ENCODE results near the gene FILIP1.

FILIP1 gene

GRCh38 chr6:75307364-75308004, 186.1 kb downstream of the FILIP1 start:
- no peak overlapping the region for H2AK5ac ChIP-seq (ENCODE audit: low read depth, low read length)
- no peaks in the 10 kb centered on the region for H3K27me3 ChIP-seq (ENCODE audit: control insufficient read depth in 3 of 3, insufficient read depth in 3 of 3, low read depth in 1 of 3, low read length in 3 of 3)
- peaks cover 2 to 6% of the 10 kb centered on the region in 2 donors for H3K4me1 ChIP-seq (ENCODE audit: control insufficient read depth in 2 of 2, insufficient read depth in 1 of 2, low read depth in 1 of 2, low read length in 2 of 2)
- no peak overlapping the region for H3K18ac ChIP-seq (ENCODE audit: low read length)
- no peak overlapping the region for H2BK15ac ChIP-seq (ENCODE audit: low read length)
- no peaks in the 10 kb centered on the region for H3K79me1 ChIP-seq (ENCODE audit: low read depth, low read length)
- DNase-seq (ENCODE audit: low spot score): no peak
- H3K4me2 ChIP-seq (ENCODE audit: insufficient read depth, low read length, poor library complexity, severe bottlenecking): no peak overlapping the region
- no peak overlapping the region for H3K4ac ChIP-seq (ENCODE audit: low read length)
- no peak overlapping the region for H2BK12ac ChIP-seq (ENCODE audit: low read length)
- no peak overlapping the region for H4K91ac ChIP-seq (ENCODE audit: low read depth, low read length, poor library complexity)
- no peak overlapping the region for H3K4me3 ChIP-seq (ENCODE audit: low read length in 2 of 2)
- H3K9me3 ChIP-seq (replicated peaks in 1 of 2; ENCODE audit: control insufficient read depth in 2 of 2, insufficient read depth in 1 of 2, low read depth in 1 of 2, low read length in 2 of 2): no peaks in the 10 kb centered on the region
- no peak overlapping the region for H2AFZ ChIP-seq (ENCODE audit: low read length)
- no peak overlapping the region for H2BK120ac ChIP-seq (ENCODE audit: low read depth, low read length)
- H3K23ac ChIP-seq (ENCODE audit: low read depth, low read length, poor library complexity): no peak overlapping the region
- H3K27ac ChIP-seq (replicated peaks; ENCODE audit: low read length): no peak overlapping the region
- H3K36me3 ChIP-seq (replicated peaks in 1 of 2; ENCODE audit: control insufficient read depth in 2 of 2, insufficient read depth in 2 of 2, low read length in 2 of 2): peaks cover 0 to 2% of the 10 kb centered on the region in 2 donors
- no peak overlapping the region for H2BK5ac ChIP-seq (ENCODE audit: low read length)
- H3K14ac ChIP-seq (ENCODE audit: low read length): no peak overlapping the region
- WGBS, 2 donors (ENCODE audit: extremely low coverage in 2 of 2, insufficient read length in 2 of 2, insufficient replicate concordance in 1 of 2): no CpG with 5 or more reads among the region's 2 CpGs
- H3K9ac ChIP-seq (ENCODE audit: low read depth, low read length, poor library complexity): no peak overlapping the region
- H4K8ac ChIP-seq (ENCODE audit: low read depth, low read length): no peak overlapping the region

GRCh38 chr6:75306064-75306463, 187.5 kb downstream of the FILIP1 start:
- Histone ChIP-seq H2BK120ac (ENCODE audit: low read depth, low read length) (no peak overlapping the region), H3K9ac (ENCODE audit: low read depth, low read length, poor library complexity) (no peak overlapping the region), H3K4me2 (ENCODE audit: insufficient read depth, low read length, poor library complexity, severe bottlenecking) (no peak overlapping the region), H3K27me3 (ENCODE audit: control insufficient read depth in 3 of 3, insufficient read depth in 3 of 3, low read depth in 1 of 3, low read length in 3 of 3) (no peaks in the 10 kb centered on the region), H3K4me1 (ENCODE audit: control insufficient read depth in 2 of 2, insufficient read depth in 1 of 2, low read depth in 1 of 2, low read length in 2 of 2) (peaks cover 2 to 6% of the 10 kb centered on the region in 2 donors), H2AFZ (ENCODE audit: low read length) (no peak overlapping the region), H3K79me1 (ENCODE audit: low read depth, low read length) (no peaks in the 10 kb centered on the region), H2BK12ac (ENCODE audit: low read length) (no peak overlapping the region), H2AK5ac (ENCODE audit: low read depth, low read length) (no peak overlapping the region), H3K9me3 (replicated peaks in 1 of 2; ENCODE audit: control insufficient read depth in 2 of 2, insufficient read depth in 1 of 2, low read depth in 1 of 2, low read length in 2 of 2) (no peaks in the 10 kb centered on the region), H3K18ac (ENCODE audit: low read length) (no peak overlapping the region), H3K36me3 (replicated peaks in 1 of 2; ENCODE audit: control insufficient read depth in 2 of 2, insufficient read depth in 2 of 2, low read length in 2 of 2) (no peaks in the 10 kb centered on the region), H3K23ac (ENCODE audit: low read depth, low read length, poor library complexity) (no peak overlapping the region), H3K4me3 (ENCODE audit: low read length in 2 of 2) (no peak overlapping the region), H4K8ac (ENCODE audit: low read depth, low read length) (no peak overlapping the region), H3K4ac (ENCODE audit: low read length) (no peak overlapping the region), H2BK5ac (ENCODE audit: low read length) (no peak overlapping the region), H3K27ac (replicated peaks; ENCODE audit: low read length) (no peak overlapping the region), H2BK15ac (ENCODE audit: low read length) (no peak overlapping the region), H3K14ac (ENCODE audit: low read length) (no peak overlapping the region), H4K91ac (ENCODE audit: low read depth, low read length, poor library complexity) (no peak overlapping the region)
- WGBS, 2 donors (ENCODE audit: extremely low coverage in 2 of 2, insufficient read length in 2 of 2, insufficient replicate concordance in 1 of 2): no CpG with 5 or more reads among the region's 3 CpGs
- no peak for DNase-seq (ENCODE audit: low spot score)

- no peaks in the 10 kb centered on the region for H3K27me3 ChIP-seq (ENCODE audit: control insufficient read depth in 3 of 3, insufficient read depth in 3 of 3, low read depth in 1 of 3, low read length in 3 of 3)
- peaks cover 2 to 6% of the 10 kb centered on the region in 2 donors for H3K4me1 ChIP-seq (ENCODE audit: control insufficient read depth in 2 of 2, insufficient read depth in 1 of 2, low read depth in 1 of 2, low read length in 2 of 2)
- no CpG with 5 or more reads among the region's 5 CpGs for WGBS, 2 donors (ENCODE audit: extremely low coverage in 2 of 2, insufficient read length in 2 of 2, insufficient replicate concordance in 1 of 2)
Observed at GRCh38 chr6:75305573-75305972, 188.0 kb downstream of the FILIP1 start.

GRCh38 chr6:75302280-75302679, 191.3 kb downstream of the FILIP1 start:
- Histone ChIP-seq H3K14ac (ENCODE audit: low read length) (no peak overlapping the region), H3K4me3 (ENCODE audit: low read length in 2 of 2) (no peak overlapping the region), H4K8ac (ENCODE audit: low read depth, low read length) (no peak overlapping the region), H3K27me3 (ENCODE audit: control insufficient read depth in 3 of 3, insufficient read depth in 3 of 3, low read depth in 1 of 3, low read length in 3 of 3) (no peaks in the 10 kb centered on the region), H3K36me3 (replicated peaks in 1 of 2; ENCODE audit: control insufficient read depth in 2 of 2, insufficient read depth in 2 of 2, low read length in 2 of 2) (no peaks in the 10 kb centered on the region), H3K18ac (ENCODE audit: low read length) (no peak overlapping the region), H2AK5ac (ENCODE audit: low read depth, low read length) (no peak overlapping the region), H2BK120ac (ENCODE audit: low read depth, low read length) (no peak overlapping the region), H3K23ac (ENCODE audit: low read depth, low read length, poor library complexity) (no peak overlapping the region), H3K27ac (replicated peaks; ENCODE audit: low read length) (no peak overlapping the region), H3K79me1 (ENCODE audit: low read depth, low read length) (no peaks in the 10 kb centered on the region), H2AFZ (ENCODE audit: low read length) (no peak overlapping the region), H3K4me1 (ENCODE audit: control insufficient read depth in 2 of 2, insufficient read depth in 1 of 2, low read depth in 1 of 2, low read length in 2 of 2) (peaks cover 0 to 4% of the 10 kb centered on the region in 2 donors), H4K91ac (ENCODE audit: low read depth, low read length, poor library complexity) (no peak overlapping the region), H2BK5ac (ENCODE audit: low read length) (no peak overlapping the region), H2BK15ac (ENCODE audit: low read length) (no peak overlapping the region), H3K4ac (ENCODE audit: low read length) (no peak overlapping the region), H3K4me2 (ENCODE audit: insufficient read depth, low read length, poor library complexity, severe bottlenecking) (no peak overlapping the region), H2BK12ac (ENCODE audit: low read length) (no peak overlapping the region), H3K9me3 (replicated peaks in 1 of 2; ENCODE audit: control insufficient read depth in 2 of 2, insufficient read depth in 1 of 2, low read depth in 1 of 2, low read length in 2 of 2) (no peaks in the 10 kb centered on the region), H3K9ac (ENCODE audit: low read depth, low read length, poor library complexity) (no peak overlapping the region)
- no peak for DNase-seq (ENCODE audit: low spot score)
- no CpG with 5 or more reads among the region's 3 CpGs for WGBS, 2 donors (ENCODE audit: extremely low coverage in 2 of 2, insufficient read length in 2 of 2, insufficient replicate concordance in 1 of 2)

More at GRCh38 chr6:75305573-75305972, 188.0 kb downstream of the FILIP1 start:
- H3K4me2 ChIP-seq (ENCODE audit: insufficient read depth, low read length, poor library complexity, severe bottlenecking): no peak overlapping the region
- H2BK5ac ChIP-seq (ENCODE audit: low read length): no peak overlapping the region
- H3K18ac ChIP-seq (ENCODE audit: low read length): no peak overlapping the region
- H2AFZ ChIP-seq (ENCODE audit: low read length): no peak overlapping the region
- H2BK12ac ChIP-seq (ENCODE audit: low read length): no peak overlapping the region
- H3K9me3 ChIP-seq (replicated peaks in 1 of 2; ENCODE audit: control insufficient read depth in 2 of 2, insufficient read depth in 1 of 2, low read depth in 1 of 2, low read length in 2 of 2): no peaks in the 10 kb centered on the region
- H2BK120ac ChIP-seq (ENCODE audit: low read depth, low read length): no peak overlapping the region
- no peak overlapping the region for H3K4me3 ChIP-seq (ENCODE audit: low read length in 2 of 2)
- no peak overlapping the region for H3K23ac ChIP-seq (ENCODE audit: low read depth, low read length, poor library complexity)
- no peak overlapping the region for H3K27ac ChIP-seq (replicated peaks; ENCODE audit: low read length)
- H3K14ac ChIP-seq (ENCODE audit: low read length): no peak overlapping the region
- no peak overlapping the region for H2BK15ac ChIP-seq (ENCODE audit: low read length)
- H4K91ac ChIP-seq (ENCODE audit: low read depth, low read length, poor library complexity): no peak overlapping the region
- no peak for DNase-seq (ENCODE audit: low spot score)
- no peak overlapping the region for H3K9ac ChIP-seq (ENCODE audit: low read depth, low read length, poor library complexity)
- no peak overlapping the region for H4K8ac ChIP-seq (ENCODE audit: low read depth, low read length)
- no peak overlapping the region for H3K4ac ChIP-seq (ENCODE audit: low read length)
- no peaks in the 10 kb centered on the region for H3K79me1 ChIP-seq (ENCODE audit: low read depth, low read length)
- no peaks in the 10 kb centered on the region for H3K36me3 ChIP-seq (replicated peaks in 1 of 2; ENCODE audit: control insufficient read depth in 2 of 2, insufficient read depth in 2 of 2, low read length in 2 of 2)
- H2AK5ac ChIP-seq (ENCODE audit: low read depth, low read length): no peak overlapping the region
